Amygdala (tissue), 56 donors: ENCODE results near the gene BRF1.

Source experiments
- DNase-seq, 56 donors: peaks; one replicate each; lab custom pipeline; 2025; lab: John Stamatoyannopoulos, UW

The BRF1 gene

GRCh38 chr14:105180592-105181548, 119.9 kb downstream of the BRF1 start, which contains the start of gene NUDT14:
TSS of gene NUDT14 (minus strand) at chr14:105181312. CDS start at chr14:105181209, 103 bp downstream.
- peak in 30 of 56 donors; percentile 9 to 66 (median 31) for DNase-seq

GRCh38 chr14:105179191-105179590, 121.6 kb downstream of the BRF1 start:
- DNase-seq, result no peak

GRCh38 chr14:105178868-105179140, 122.0 kb downstream of the BRF1 start:
- no peak for DNase-seq

- DNase-seq, result no peak
Measured at GRCh38 chr14:105178069-105178867, 122.5 kb downstream of the BRF1 start.

GRCh38 chr14:105177082-105177481, 123.7 kb downstream of the BRF1 start:
- DNase-seq, result no peak

- DNase-seq, result no peak
Measured at GRCh38 chr14:105176513-105176912, 124.3 kb downstream of the BRF1 start.

- no peak for DNase-seq
Measured at GRCh38 chr14:105173901-105174894, 126.6 kb downstream of the BRF1 start.

GRCh38 chr14:105173145-105173544, 127.7 kb downstream of the BRF1 start:
- no peak for DNase-seq

GRCh38 chr14:105172476-105172875, 128.3 kb downstream of the BRF1 start:
- DNase-seq, result no peak

GRCh38 chr14:105171004-105171673, 129.7 kb downstream of the BRF1 start:
- DNase-seq, result no peak

- DNase-seq, result no peak
Measured at GRCh38 chr14:105169776-105170655, 130.8 kb downstream of the BRF1 start.

- peak in 5 of 56 donors; percentile 19 to 49 (median 21) for DNase-seq
Measured at GRCh38 chr14:105168979-105169507, 131.8 kb downstream of the BRF1 start.

- DNase-seq, result peak in 24 of 56 donors; percentile 8 to 52 (median 31)
Measured at GRCh38 chr14:105168496-105168978, 132.3 kb downstream of the BRF1 start, which contains the start of gene JAG2. TSS of gene JAG2 (minus strand) at chr14:105168776. CDS start at chr14:105168420, 356 bp downstream.

- no peak for DNase-seq
Measured at GRCh38 chr14:105168093-105168420, 132.7 kb downstream of the BRF1 start.

GRCh38 chr14:105167303-105168092, 133.3 kb downstream of the BRF1 start:
- no peak for DNase-seq

- no peak for DNase-seq
Measured at GRCh38 chr14:105166571-105167302, 134.1 kb downstream of the BRF1 start.
